OCI-LY3 (cell line): Measurements from ENCODE around the gene CFAP69.

Experiments
- H2AFZ ChIP-seq: fragments of 200-600, 300-600 bp; shearing (Covaris generic); 2 replicates; pipeline ENCODE4 v1.6.0; 2014; ENCODE audit warnings: antibody characterized with exemption, low read depth, low read length
- H3K27ac ChIP-seq: fragments of 200-600, 300-600 bp; sonication (generic); 2 replicates; pipeline ENCODE4 v1.5.1; 2014; ENCODE audit warnings: mild to moderate bottlenecking, low read length, moderate library complexity, mixed read lengths
- H3K27me3 ChIP-seq: fragments of 200-600, 300-600 bp; sonication (generic); 2 replicates; pipeline ENCODE4 v1.6.1; 2014; ENCODE audit warnings: low read depth, low read length, mixed read lengths
- H3K36me3 ChIP-seq: fragments of 200-600, 300-600 bp; sonication (generic); replicated peaks from 2 replicates; pipeline ENCODE3; 2014; ENCODE audit warnings: low read depth, low read length, mixed read lengths
- H3K4me1 ChIP-seq: fragments of 300-600, 200-600 bp; sonication (generic); 2 replicates; pipeline ENCODE4 v1.6.1; 2014; ENCODE audit warnings: low read length, mixed read lengths
- H3K4me2 ChIP-seq: fragments of 200-600, 300-600 bp; sonication (generic); 2 replicates; pipeline ENCODE4 v1.6.1; 2014; ENCODE audit warnings: low read length, mixed read lengths
- H3K4me3 ChIP-seq: fragments of 300-600, 200-600 bp; sonication (generic); 2 replicates; pipeline ENCODE4 v1.5.1; 2014; ENCODE audit warnings: antibody characterized with exemption, mild to moderate bottlenecking, low read length, moderate library complexity
- H3K79me2 ChIP-seq: fragments of 300-600, 200-600 bp; shearing (Covaris generic); 2 replicates; pipeline ENCODE4 v1.6.1; 2014; ENCODE audit warnings: mild to moderate bottlenecking, low read length, mixed read lengths
- H3K9ac ChIP-seq: fragments of 300-600, 200-600 bp; shearing (Covaris generic); 2 replicates; pipeline ENCODE4 v1.6.0; 2014; ENCODE audit warnings: mild to moderate bottlenecking, low read length, moderate library complexity
- H3K9me3 ChIP-seq: fragments of 200-600, 300-600 bp; shearing (Covaris generic); 2 replicates; pipeline ENCODE4 v1.6.1; 2014; ENCODE audit warnings: low read length, mixed read lengths; ENCODE audit not compliant: insufficient read depth
- H4K20me1 ChIP-seq: fragments of 200-600, 300-600 bp; sonication (generic); 2 replicates; pipeline ENCODE4 v1.6.1; 2016; ENCODE audit warnings: low read length, mixed read lengths; ENCODE audit not compliant: insufficient read depth
- EZH2phosphoT487 ChIP-seq: fragments of 200-600 bp; shearing (Covaris generic); IDR thresholded peaks from 2 replicates; pipeline ENCODE4 v1.6.1; 2018; ENCODE audit warnings: antibody characterized with exemption, mixed run types, low read depth
- TF ChIP-seq, protein P1 (sequence below): fragments of 200-600, 300-600 bp; sonication (generic); IDR thresholded peaks from 2 replicates; pipeline ENCODE4 v1.5.1; 2014; ENCODE audit warnings: antibody characterized with exemption, low read length, low read depth

The CFAP69 gene

DNA sequence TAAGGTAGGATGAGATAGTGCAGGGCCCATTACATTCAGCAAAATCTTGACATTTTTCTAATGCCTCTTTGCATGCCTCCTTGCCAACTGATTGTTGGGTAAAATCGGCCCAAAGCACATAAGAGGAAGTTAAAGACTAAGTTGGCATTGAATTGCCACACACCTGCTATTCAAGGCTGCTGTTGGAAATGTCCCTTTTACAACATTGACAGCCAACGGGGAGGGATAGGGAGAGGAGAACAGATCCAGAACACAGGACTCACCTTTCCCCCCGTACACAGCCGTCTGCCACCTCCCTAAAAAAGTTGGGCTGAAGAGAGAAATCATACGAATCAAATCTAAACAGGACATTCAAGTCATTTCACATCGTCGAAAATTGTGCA lies 75.4 kb downstream of the CFAP69 start:
- H3K4me1 ChIP-seq = no peaks in the 10 kb centered on the region
- no peaks in the 10 kb centered on the region for H3K79me2 ChIP-seq
- H4K20me1 ChIP-seq = no peaks in the 10 kb centered on the region
- TF ChIP-seq, protein P1, sequence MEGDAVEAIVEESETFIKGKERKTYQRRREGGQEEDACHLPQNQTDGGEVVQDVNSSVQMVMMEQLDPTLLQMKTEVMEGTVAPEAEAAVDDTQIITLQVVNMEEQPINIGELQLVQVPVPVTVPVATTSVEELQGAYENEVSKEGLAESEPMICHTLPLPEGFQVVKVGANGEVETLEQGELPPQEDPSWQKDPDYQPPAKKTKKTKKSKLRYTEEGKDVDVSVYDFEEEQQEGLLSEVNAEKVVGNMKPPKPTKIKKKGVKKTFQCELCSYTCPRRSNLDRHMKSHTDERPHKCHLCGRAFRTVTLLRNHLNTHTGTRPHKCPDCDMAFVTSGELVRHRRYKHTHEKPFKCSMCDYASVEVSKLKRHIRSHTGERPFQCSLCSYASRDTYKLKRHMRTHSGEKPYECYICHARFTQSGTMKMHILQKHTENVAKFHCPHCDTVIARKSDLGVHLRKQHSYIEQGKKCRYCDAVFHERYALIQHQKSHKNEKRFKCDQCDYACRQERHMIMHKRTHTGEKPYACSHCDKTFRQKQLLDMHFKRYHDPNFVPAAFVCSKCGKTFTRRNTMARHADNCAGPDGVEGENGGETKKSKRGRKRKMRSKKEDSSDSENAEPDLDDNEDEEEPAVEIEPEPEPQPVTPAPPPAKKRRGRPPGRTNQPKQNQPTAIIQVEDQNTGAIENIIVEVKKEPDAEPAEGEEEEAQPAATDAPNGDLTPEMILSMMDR = no peak
- TF ChIP-seq EZH2phosphoT487 = no peak
- no peaks in the 10 kb centered on the region for H3K36me3 ChIP-seq
- no peak overlapping the region for H3K27ac ChIP-seq
- H3K4me3 ChIP-seq = no peak overlapping the region
- H3K27me3 ChIP-seq = 0 out of 2 replicates have a peak, but pooled peaks cover 3% of the 10 kb centered on the region
- H2AFZ ChIP-seq = no peak overlapping the region
- no peak overlapping the region for H3K9ac ChIP-seq
- H3K9me3 ChIP-seq = no peaks in the 10 kb centered on the region
- H3K4me2 ChIP-seq = no peak overlapping the region

DNA sequence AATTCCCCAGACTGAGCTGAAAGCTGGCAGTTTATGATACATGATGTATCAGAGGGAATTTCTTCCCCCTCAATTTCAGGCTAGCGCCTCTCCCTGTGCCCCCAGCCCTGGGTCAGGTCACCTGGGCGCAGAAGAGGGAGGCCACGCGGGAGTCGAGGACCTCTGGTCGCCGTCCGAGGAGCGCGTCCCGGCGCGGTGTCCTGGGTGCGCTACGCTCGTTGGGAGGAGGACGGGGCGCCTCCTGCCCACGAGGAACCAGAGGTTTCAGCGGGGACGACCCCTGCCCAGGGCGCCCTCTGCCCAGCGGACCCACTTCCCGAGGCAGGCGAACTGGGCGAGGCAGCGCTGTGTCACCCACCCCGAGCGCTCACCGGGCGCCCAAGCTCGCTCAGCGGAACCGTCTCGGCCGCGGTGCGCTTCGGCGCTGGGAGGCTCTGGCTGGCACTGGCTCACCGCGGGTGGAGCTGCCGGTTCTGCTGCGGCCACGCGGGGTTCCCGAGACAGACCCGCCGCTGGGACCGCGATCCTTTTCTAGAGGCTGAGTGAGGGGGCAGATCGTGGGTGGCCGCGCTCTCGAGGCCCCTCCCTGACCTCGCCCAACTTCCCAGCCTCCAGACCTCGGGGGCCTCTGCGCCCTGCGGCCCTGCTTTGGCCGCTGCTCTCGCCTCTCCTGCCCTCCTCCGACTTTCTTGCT lies 76.0 kb downstream of the CFAP69 start, which contains the start of gene FAM237B:
Gene FAM237B, minus strand, starts transcription at position 504 of the 694 bp plus-strand sequence. CDS start 1,556 bp downstream, outside the sequence.
- Histone ChIP-seq H3K4me2 (no peak within 1 kb of the TSS), H3K36me3 (no peaks in the 10 kb centered on the region), H3K27ac (no peak within 1 kb of the TSS), H4K20me1 (no peaks in the 10 kb centered on the region), H2AFZ (no peak within 1 kb of the TSS), H3K27me3 (0 out of 2 replicates have a peak, but pooled peaks cover 3% of the 10 kb centered on the region), H3K9me3 (no peaks in the 10 kb centered on the region), H3K79me2 (no peaks in the 10 kb centered on the region), H3K4me1 (no peaks in the 10 kb centered on the region), H3K4me3 (no peak within 1 kb of the TSS), H3K9ac (no peak within 1 kb of the TSS)
- TF ChIP-seq, protein P1 = no peak
- TF ChIP-seq EZH2phosphoT487 = no peak

DNA sequence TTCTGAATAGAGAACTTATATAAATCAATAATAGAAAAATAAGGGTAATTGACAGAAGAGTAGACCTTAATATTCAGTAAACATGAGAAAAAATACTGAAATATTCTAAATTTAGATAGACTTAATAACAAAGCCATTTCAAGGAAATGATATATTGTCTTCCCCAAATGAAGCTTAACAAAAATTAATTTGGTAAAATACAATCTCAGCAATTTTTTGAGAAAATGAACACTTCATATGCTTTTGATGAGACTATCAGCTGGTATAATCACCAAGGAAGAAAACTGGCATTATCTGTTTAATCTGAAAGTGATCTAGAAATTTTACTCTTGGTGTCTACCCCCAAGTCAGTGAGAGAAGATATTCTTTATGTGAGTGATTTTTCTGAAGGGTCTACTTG lies 77.9 kb downstream of the CFAP69 start:
- H3K4me1 ChIP-seq = no peaks in the 10 kb centered on the region
- no peak overlapping the region for H3K9ac ChIP-seq
- H4K20me1 ChIP-seq = no peaks in the 10 kb centered on the region
- TF ChIP-seq, protein P1 = no peak
- no peak for TF ChIP-seq EZH2phosphoT487
- no peaks in the 10 kb centered on the region for H3K9me3 ChIP-seq
- no peak overlapping the region for H3K4me3 ChIP-seq
- H3K4me2 ChIP-seq = no peak overlapping the region
- H2AFZ ChIP-seq = no peak overlapping the region
- 0 out of 2 replicates have a peak, but pooled peaks cover 3% of the 10 kb centered on the region for H3K27me3 ChIP-seq
- H3K79me2 ChIP-seq = no peaks in the 10 kb centered on the region
- no peak overlapping the region for H3K27ac ChIP-seq
- H3K36me3 ChIP-seq = no peaks in the 10 kb centered on the region

DNA sequence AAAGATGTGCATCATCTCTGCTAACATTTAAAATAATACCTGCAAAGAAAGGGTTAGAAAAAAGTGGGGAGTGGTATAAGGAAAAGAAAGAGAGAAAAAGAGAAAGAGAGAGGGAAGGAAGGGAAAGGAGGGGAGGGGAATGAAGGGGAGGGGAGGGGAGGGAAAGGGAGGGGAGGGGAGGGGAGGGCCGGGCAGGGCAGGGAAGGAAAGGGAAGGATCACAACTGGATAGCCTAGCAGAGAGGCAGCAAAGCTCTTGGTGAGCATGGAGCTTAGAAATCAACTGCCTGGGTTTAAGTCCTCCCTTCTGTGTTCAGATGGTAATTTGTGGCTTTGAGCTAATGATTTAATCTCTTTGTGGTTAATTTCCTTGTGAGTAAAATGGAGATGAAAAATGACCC lies 81.5 kb downstream of the CFAP69 start:
- H3K4me2 ChIP-seq = no peak overlapping the region
- no peak overlapping the region for H2AFZ ChIP-seq
- TF ChIP-seq, protein P1 = no peak
- no peak for TF ChIP-seq EZH2phosphoT487
- no peaks in the 10 kb centered on the region for H3K36me3 ChIP-seq
- no peaks in the 10 kb centered on the region for H3K9me3 ChIP-seq
- H3K79me2 ChIP-seq = no peaks in the 10 kb centered on the region
- H3K4me3 ChIP-seq = no peak overlapping the region
- no peaks in the 10 kb centered on the region for H3K4me1 ChIP-seq
- no peaks in the 10 kb centered on the region for H4K20me1 ChIP-seq
- no peak overlapping the region for H3K9ac ChIP-seq
- H3K27ac ChIP-seq = no peak overlapping the region
- H3K27me3 ChIP-seq = 0 out of 2 replicates have a peak, but pooled peaks cover 3% of the 10 kb centered on the region
